Large intestine (tissue), 3 donors: ENCODE measurements around the gene PAIP2. TPM values are rescaled to one million over a fixed set of nuclear protein-coding genes. Genes with fewer than 3 reads are reported as not detected.
A peak's percentile ranks its signal among the peaks of the same experiment; 100 is the strongest.
"Not testable (repeated sequence)": the region's sequence is repeated elsewhere in the genome, so short reads cannot be mapped to it uniquely, and the experiment has no call there.

Experiments
- DNase-seq, 2 donors: peaks; one replicate each; pipeline versions ENCODE4 v3.0.0 to v3.0.0-alpha.2; 2013
- H3K27ac ChIP-seq: one replicate; pipeline ENCODE4 v1.5.1; 2013; ENCODE audit warnings: low read length
- H3K27me3 ChIP-seq: 2 replicates; pipeline ENCODE4 v1.6.1; 2013; ENCODE audit warnings: low read length; ENCODE audit not compliant: control insufficient read depth, insufficient read depth
- H3K36me3 ChIP-seq: 2 replicates; pipeline ENCODE4 v1.6.1; 2013; ENCODE audit warnings: low read length; ENCODE audit not compliant: control insufficient read depth, insufficient read depth
- H3K4me1 ChIP-seq: one replicate; pipeline ENCODE4 v1.6.1; 2013; ENCODE audit warnings: low read length; ENCODE audit not compliant: control insufficient read depth, insufficient read depth
- H3K4me3 ChIP-seq: one replicate; pipeline ENCODE4 v1.5.1; 2013; ENCODE audit warnings: low read length
- H3K9me3 ChIP-seq: one replicate; pipeline ENCODE4 v1.6.1; 2013; ENCODE audit warnings: mild to moderate bottlenecking, low read depth, low read length, moderate library complexity; ENCODE audit not compliant: control insufficient read depth
- WGBS: methylation state at CpG from one replicate; pipeline ENCODE4 v1.1.5; 2013; ENCODE audit warnings: low lambda C conversion rate; ENCODE audit not compliant: insufficient coverage; 5-methylcytosine and 5-hydroxymethylcytosine counted together
- polyA plus RNA-seq: library from polyadenylated mRNA; unstranded; fragments of 120-200 nt; gene quantifications from one replicate; pipeline ENCODE4 v1.2.1, GENCODE V29; 2013

PAIP2 gene
- polyA plus RNA-seq, 1 donor: 79.9 TPM

DNA sequence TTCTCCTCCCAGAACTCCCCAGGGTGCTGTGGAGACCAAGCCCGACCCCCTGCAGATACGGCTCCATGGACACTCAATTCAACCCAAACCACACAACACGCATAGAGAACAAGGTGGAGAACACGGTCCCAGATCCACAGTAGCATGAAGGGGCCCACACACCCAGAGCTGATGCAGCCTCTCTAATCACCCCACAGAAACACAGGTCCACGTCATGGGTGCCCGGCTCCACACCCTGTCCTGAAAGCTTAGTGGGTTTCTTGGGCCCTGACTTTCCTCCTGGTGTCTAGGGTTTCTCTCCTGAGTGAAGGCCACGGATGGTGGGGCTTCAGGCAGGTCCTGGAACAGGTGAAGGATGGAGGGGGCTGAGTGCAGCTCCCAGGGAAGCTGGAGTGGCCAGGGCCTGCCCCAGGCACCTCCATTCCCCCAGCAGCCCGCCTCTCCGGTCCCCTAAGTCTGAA lies 43.0 kb downstream of the PAIP2 start:
- peaks cover 64% of the 10 kb centered on the region for H3K4me1 ChIP-seq

GRCh38 chr5:139385061-139386049 lies 43.7 kb downstream of the PAIP2 start:
- H3K9me3 ChIP-seq: no peaks in the 10 kb centered on the region
- DNase-seq: peak in 1 of 2 donors; percentile 72
- no peak overlapping the region for H3K27ac ChIP-seq
- no peak overlapping the region for H3K4me3 ChIP-seq
- H3K4me1 ChIP-seq: peaks cover 61% of the 10 kb centered on the region
- H3K36me3 ChIP-seq: no peaks in the 10 kb centered on the region
- no peaks in the 10 kb centered on the region for H3K27me3 ChIP-seq
- WGBS: no CpG with 5 or more reads among the region's 8 CpGs

More for the DNA sequence above, 43.0 kb downstream of the PAIP2 start:
- no peaks in the 10 kb centered on the region for H3K9me3 ChIP-seq
- DNase-seq: no peak
- H3K4me3 ChIP-seq: no peak overlapping the region
- H3K27me3 ChIP-seq: no peaks in the 10 kb centered on the region
- no CpG with 5 or more reads among the region's 9 CpGs for WGBS
- H3K36me3 ChIP-seq: peaks cover 5% of the 10 kb centered on the region
- H3K27ac ChIP-seq: no peak overlapping the region

- H3K27me3 ChIP-seq: no peaks in the 10 kb centered on the region
- no peak overlapping the region for H3K27ac ChIP-seq
- no CpG with 5 or more reads among the region's 5 CpGs for WGBS
- H3K4me1 ChIP-seq: peaks cover 56% of the 10 kb centered on the region
- H3K9me3 ChIP-seq: no peaks in the 10 kb centered on the region
- no peak overlapping the region for H3K4me3 ChIP-seq
- no peaks in the 10 kb centered on the region for H3K36me3 ChIP-seq
- no peak for DNase-seq
Observed at GRCh38 chr5:139386050-139386438, 44.4 kb downstream of the PAIP2 start.

GRCh38 chr5:139386956-139387355 lies 45.3 kb downstream of the PAIP2 start:
- H3K4me1 ChIP-seq: peaks cover 50% of the 10 kb centered on the region
- not testable (repeated sequence) for DNase-seq, H3K27ac ChIP-seq, H3K4me3 ChIP-seq, H3K9me3 ChIP-seq, H3K27me3 ChIP-seq, H3K36me3 ChIP-seq
- no CpG with 5 or more reads among the region's 10 CpGs for WGBS

GRCh38 chr5:139387611-139388197 lies 46.0 kb downstream of the PAIP2 start:
- Histone ChIP-seq H3K4me3 (no peak overlapping the region), H3K27me3 (peaks cover 8% of the 10 kb centered on the region), H3K36me3 (no peaks in the 10 kb centered on the region), H3K4me1 (peaks cover 46% of the 10 kb centered on the region), H3K27ac (no peak overlapping the region), H3K9me3 (no peaks in the 10 kb centered on the region)
- WGBS: no CpG with 5 or more reads among the region's 10 CpGs
- DNase-seq: no peak

DNA sequence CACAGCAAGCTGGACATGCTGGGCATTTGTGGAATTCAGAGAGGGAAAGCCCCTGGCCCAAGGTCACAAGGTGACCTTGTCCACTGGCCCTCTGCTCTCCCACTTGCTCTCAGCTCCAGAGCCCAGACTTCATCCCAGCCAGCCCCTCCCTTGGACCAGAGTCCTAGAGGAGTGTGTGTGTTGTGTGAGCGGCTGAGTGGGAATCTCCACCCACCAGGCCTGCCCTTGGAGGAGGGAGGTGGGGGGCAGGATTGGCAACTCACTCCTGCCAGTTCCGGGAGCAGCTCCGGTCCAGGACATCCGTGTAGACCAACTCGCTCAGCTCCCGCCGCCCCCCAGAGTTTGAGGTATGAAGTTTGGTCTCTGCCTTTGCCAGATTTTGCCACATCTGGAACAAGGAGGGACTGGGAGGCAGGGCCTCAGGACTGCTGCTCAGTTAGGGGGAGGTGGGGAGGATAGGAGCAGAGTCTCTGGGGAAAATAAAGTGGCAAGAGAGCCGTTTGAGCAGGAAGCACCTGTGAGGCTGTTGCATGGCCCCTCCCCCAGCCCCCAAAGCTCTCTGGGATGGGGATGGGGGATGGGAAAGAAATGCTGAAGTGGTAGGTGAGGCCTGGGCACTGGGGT lies 46.7 kb downstream of the PAIP2 start:
- peaks cover 15% of the 10 kb centered on the region for H3K27me3 ChIP-seq
- no peaks in the 10 kb centered on the region for H3K36me3 ChIP-seq
- peaks cover 49% of the 10 kb centered on the region for H3K4me1 ChIP-seq
- no CpG with 5 or more reads among the region's 8 CpGs for WGBS
- peak overlapping the region; percentile 30 for H3K4me3 ChIP-seq
- H3K9me3 ChIP-seq: no peaks in the 10 kb centered on the region
- no peak overlapping the region for H3K27ac ChIP-seq
- peak; percentile 74 to 87 for DNase-seq

GRCh38 chr5:139389701-139390638 lies 48.3 kb downstream of the PAIP2 start, which contains the start of gene MZB1:
MZB1 (minus strand) TSS chr5:139389913; CDS start chr5:139389856, 57 bp downstream.
- no peak within 1 kb of the TSS for H3K27ac ChIP-seq
- no peak for DNase-seq

GRCh38 chr5:139390639-139391569 lies 49.2 kb downstream of the PAIP2 start:
- WGBS: no CpG with 5 or more reads among the region's 10 CpGs
- Histone ChIP-seq H3K27ac (no peak overlapping the region), H3K4me1 (peaks cover 29% of the 10 kb centered on the region), H3K9me3 (peaks cover 6% of the 10 kb centered on the region), H3K4me3 (no peak overlapping the region), H3K27me3 (peaks cover 40% of the 10 kb centered on the region), H3K36me3 (no peaks in the 10 kb centered on the region)
- no peak for DNase-seq

More at GRCh38 chr5:139389701-139390638, 48.3 kb downstream of the PAIP2 start, which contains the start of gene MZB1:
- peaks cover 38% of the 10 kb centered on the region for H3K4me1 ChIP-seq
- peaks cover 6% of the 10 kb centered on the region for H3K9me3 ChIP-seq
- H3K27me3 ChIP-seq: peaks cover 31% of the 10 kb centered on the region
- H3K36me3 ChIP-seq: no peaks in the 10 kb centered on the region
- no peak within 1 kb of the TSS for H3K4me3 ChIP-seq
- no CpG with 5 or more reads among the region's 11 CpGs for WGBS
